ENCODE results near the gene GALNT2. TPM values are rescaled to one million over a fixed set of nuclear protein-coding genes. Genes with fewer than 3 reads are reported as not detected.

GALNT2 gene
- total and polyA plus RNA-seq, 9 of the 15 experiments (the other 6 are each of a cell fraction or from before 2014, with no cell fraction given): 1.6 to 106 (median 51.9) TPM

GRCh38 chr1:230127105-230128054 lies 60.3 kb downstream of the GALNT2 start (continued):
- TF ChIP-seq HMGN3 (IDR thresholded peaks at IDR 0.05; ENCODE audit: borderline replicate concordance, extremely low read depth, insufficient read length, low read depth, low read length) (peak; percentile 82), KDM4B (IDR thresholded peaks at IDR 0.05; ENCODE audit: borderline replicate concordance in 2 of 2, low read depth in 1 of 2) (peak in 1 of 2 experiments; percentile 76; a peak in 2 of 4 replicates), ESRRA (IDR thresholded peaks at IDR 0.05; ENCODE audit: borderline replicate concordance, low read depth) (0 out of 2 replicates have a peak, but pooled peaks have one; percentile 34), CEBPG (CRISPR knock-in tag; IDR thresholded peaks at IDR 0.05) (peak; percentile 90), CEBPG (tag; conservative IDR thresholded peaks at IDR 0.05 in 1 of 2, IDR thresholded peaks at IDR 0.05 in 1 of 2) (peak; percentile 62 to 95; a peak in 3 of 4 replicates), DPF2 (IDR thresholded peaks at IDR 0.05) (peak; percentile 99), ZFP36 (IDR thresholded peaks at IDR 0.05; ENCODE audit: low read depth, low read length, partially characterized antibody) (peak; percentile 54), MECOM (CRISPR knock-in tag; IDR thresholded peaks at IDR 0.05) (peak; percentile 60), THRA (IDR thresholded peaks at IDR 0.05) (no peak), ATF1 (CRISPR knock-in tag; IDR thresholded peaks at IDR 0.05) (no peak), ATF1 (tag; IDR thresholded peaks at IDR 0.05) (peak; percentile 64), CBX5 (IDR thresholded peaks at IDR 0.05; ENCODE audit: borderline replicate concordance, low read depth) (0 out of 2 replicates have a peak, but pooled peaks have one; percentile 32), TAF1 (IDR thresholded peaks at IDR 0.05; ENCODE audit: control insufficient read depth, extremely low read depth, insufficient read depth, low read length, severe bottlenecking) (peak; percentile 53), ZHX1 (conservative IDR thresholded peaks at IDR 0.05; ENCODE audit: low read length) (0 out of 2 replicates have a peak, but pooled peaks have one; percentile 15), MAFK (IDR thresholded peaks at IDR 0.05; ENCODE audit: low read length) (peak; percentile 96), TFE3 (CRISPR knock-in tag; IDR thresholded peaks at IDR 0.05) (peak; percentile 66)
- TF ChIP-seq, protein P1, sequence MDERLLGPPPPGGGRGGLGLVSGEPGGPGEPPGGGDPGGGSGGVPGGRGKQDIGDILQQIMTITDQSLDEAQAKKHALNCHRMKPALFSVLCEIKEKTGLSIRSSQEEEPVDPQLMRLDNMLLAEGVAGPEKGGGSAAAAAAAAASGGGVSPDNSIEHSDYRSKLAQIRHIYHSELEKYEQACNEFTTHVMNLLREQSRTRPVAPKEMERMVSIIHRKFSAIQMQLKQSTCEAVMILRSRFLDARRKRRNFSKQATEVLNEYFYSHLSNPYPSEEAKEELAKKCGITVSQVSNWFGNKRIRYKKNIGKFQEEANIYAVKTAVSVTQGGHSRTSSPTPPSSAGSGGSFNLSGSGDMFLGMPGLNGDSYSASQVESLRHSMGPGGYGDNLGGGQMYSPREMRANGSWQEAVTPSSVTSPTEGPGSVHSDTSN (CRISPR knock-in tag; IDR thresholded peaks at IDR 0.05; ENCODE audit: low read depth): no peak
- TF ChIP-seq, protein P1 (tag; conservative IDR thresholded peaks at IDR 0.05; ENCODE audit: low read depth): peak; percentile 81; the same call in 1 of the 2 replicates

Data from K562 (cell line).